ENCODE results near the gene SEC22C.

DNA sequence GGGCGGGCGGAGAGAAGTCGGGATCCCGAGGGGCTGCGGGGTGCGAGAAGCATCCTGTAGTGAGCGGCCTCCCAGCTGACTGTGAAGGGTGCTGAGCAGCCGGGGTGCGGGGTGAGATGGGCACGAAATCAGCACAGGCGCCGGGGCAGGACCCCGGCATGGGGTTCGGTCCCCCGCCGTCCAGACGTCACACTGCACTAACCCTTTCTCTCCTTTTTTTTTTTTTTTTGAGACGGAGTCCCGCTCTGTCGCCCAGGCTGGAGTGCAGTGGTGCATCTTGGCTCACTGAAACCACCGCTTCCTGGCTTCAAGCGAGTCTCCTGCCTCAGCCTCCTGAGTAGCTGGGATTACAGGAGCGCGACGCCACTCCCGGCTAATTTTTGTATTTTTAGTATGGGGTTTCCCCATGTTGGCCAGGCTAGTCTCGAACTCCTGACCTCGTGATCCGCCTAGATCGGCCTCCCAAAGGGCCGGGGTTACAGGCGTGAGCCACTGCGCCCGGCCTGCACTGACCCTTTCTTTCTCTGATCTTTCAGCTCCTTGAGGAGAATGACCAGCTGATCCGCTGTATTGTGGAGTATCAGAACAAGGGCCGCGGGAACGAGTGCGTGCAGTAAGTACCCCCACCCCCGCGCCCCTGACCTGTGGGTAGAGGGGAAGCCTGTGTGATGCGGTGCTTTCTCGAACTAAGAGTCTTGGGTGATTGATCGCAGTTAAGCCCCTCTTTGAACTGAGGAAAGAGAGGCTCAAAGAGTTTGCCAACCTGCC, 9.4 kb upstream of the SEC22C start:
- TF ChIP-seq EZH2 (IDR thresholded peaks at IDR 0.05), result no peak
- TF ChIP-seq EZH2phosphoT487 (IDR thresholded peaks at IDR 0.05), result no peak

All from neural progenitor cell (in vitro differentiated cells).